Chondrocyte (in vitro differentiated cells): ENCODE measurements around the gene FAM222A. TPM values are rescaled to one million over a fixed set of nuclear protein-coding genes. Genes with fewer than 3 reads are reported as not detected.

Experiments used
- DNase-seq: peaks from one replicate; pipeline ENCODE4 v3.0.0; 2021; ENCODE audit warnings: mixed read lengths, low spot score
- H3K27ac Mint-ChIP-seq: one replicate; pipeline ENCODE4 v1.8.0; 2021; ENCODE audit warnings: mild to moderate bottlenecking, moderate library complexity, mixed read lengths; ENCODE audit not compliant: unreplicated experiment
- H3K27me3 Mint-ChIP-seq: 2 replicates; pipeline ENCODE4 v1.8.0; 2021; ENCODE audit warnings: low read depth, mixed read lengths
- H3K36me3 Mint-ChIP-seq: 2 replicates; pipeline ENCODE4 v1.8.0; 2021; ENCODE audit warnings: low read depth, mixed read lengths
- H3K4me1 Mint-ChIP-seq: 2 replicates; pipeline ENCODE4 v1.8.0; 2021; ENCODE audit warnings: low read depth, mild to moderate bottlenecking, mixed read lengths
- H3K4me3 Mint-ChIP-seq: one replicate; pipeline ENCODE4 v1.8.0; 2021; ENCODE audit warnings: mild to moderate bottlenecking, moderate library complexity, mixed read lengths; ENCODE audit not compliant: unreplicated experiment
- H3K9me3 Mint-ChIP-seq: 2 replicates; pipeline ENCODE4 v1.8.0; 2021; ENCODE audit warnings: low read depth, mixed read lengths
- total RNA-seq: library from RNA; stranded (reverse); gene quantifications from 3 replicates; pipeline ENCODE4 v1.2.1, GENCODE V29; 2021
- TF ChIP-seq, protein P1 (sequence below): fragments of 200-600 bp; sonication (generic); IDR thresholded peaks from 2 replicates; pipeline ENCODE4 v1.5.0; 2021; ENCODE audit warnings: antibody characterized with exemption, mild to moderate bottlenecking, moderate library complexity

Gene FAM222A
- total RNA-seq, 1 donor from 2014 or later: 1.0 TPM

DNA sequence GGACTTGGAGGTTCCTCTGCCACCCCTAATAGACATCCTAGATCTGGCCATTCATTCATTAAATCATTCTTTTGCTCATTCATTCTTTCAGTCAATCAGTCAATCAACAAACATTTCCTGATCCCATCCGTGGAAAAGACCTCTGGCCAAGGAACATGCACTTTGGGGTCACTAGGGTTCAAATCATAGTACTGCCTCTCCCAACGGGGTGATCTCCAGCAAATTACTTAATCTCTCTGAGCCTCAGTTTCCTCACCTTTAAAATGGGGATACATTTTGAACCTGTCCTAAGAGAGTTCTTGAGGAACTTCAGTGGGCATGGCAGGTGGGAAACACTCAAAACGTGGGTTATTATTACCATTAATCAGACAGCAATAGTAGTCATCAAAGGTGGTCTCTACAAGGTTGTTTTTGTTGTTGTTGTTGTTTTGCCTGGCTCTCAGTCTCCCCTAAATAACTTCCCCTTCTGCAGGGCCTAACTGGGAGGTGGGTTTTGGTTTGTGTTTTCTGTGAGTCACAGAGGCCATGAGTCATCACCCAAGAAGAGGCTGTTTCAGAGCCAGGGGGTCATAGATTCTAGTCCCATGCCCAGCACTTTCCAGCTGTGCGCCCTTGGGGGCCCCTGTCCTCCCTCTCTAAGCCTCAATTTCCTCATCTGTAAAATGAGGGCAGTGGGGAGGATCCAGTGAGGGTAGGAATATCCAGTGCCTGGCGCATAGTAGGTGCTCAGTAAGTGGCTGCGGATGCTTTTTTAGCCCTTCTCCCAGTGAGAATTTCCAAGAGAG is 16.9 kb upstream of the FAM222A start:
- H3K9me3 Mint-ChIP-seq: no peaks in the 10 kb centered on the region
- no peaks in the 10 kb centered on the region for H3K4me1 Mint-ChIP-seq
- TF ChIP-seq, protein P1, sequence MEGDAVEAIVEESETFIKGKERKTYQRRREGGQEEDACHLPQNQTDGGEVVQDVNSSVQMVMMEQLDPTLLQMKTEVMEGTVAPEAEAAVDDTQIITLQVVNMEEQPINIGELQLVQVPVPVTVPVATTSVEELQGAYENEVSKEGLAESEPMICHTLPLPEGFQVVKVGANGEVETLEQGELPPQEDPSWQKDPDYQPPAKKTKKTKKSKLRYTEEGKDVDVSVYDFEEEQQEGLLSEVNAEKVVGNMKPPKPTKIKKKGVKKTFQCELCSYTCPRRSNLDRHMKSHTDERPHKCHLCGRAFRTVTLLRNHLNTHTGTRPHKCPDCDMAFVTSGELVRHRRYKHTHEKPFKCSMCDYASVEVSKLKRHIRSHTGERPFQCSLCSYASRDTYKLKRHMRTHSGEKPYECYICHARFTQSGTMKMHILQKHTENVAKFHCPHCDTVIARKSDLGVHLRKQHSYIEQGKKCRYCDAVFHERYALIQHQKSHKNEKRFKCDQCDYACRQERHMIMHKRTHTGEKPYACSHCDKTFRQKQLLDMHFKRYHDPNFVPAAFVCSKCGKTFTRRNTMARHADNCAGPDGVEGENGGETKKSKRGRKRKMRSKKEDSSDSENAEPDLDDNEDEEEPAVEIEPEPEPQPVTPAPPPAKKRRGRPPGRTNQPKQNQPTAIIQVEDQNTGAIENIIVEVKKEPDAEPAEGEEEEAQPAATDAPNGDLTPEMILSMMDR: no peak
- peaks cover 21% of the 10 kb centered on the region for H3K27me3 Mint-ChIP-seq
- H3K4me3 Mint-ChIP-seq: no peak overlapping the region
- H3K27ac Mint-ChIP-seq: no peak overlapping the region
- H3K36me3 Mint-ChIP-seq: no peaks in the 10 kb centered on the region
- no peak for DNase-seq

DNA sequence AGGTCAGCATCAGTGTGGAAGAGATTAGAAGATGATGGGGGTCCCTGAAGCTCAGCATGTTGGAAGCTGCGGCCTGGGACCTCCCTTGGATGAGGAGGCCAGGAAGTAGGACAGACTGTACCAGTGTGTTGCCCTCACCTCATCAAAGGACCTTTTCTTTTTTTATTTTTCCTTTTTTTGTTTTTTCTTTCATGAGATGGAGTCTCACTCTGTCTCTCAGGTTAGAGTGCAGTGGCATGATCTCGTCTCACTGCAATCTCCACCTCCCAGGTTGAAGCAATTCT is 16.4 kb upstream of the FAM222A start:
- TF ChIP-seq, protein P1: no peak
- H3K4me1 Mint-ChIP-seq: no peaks in the 10 kb centered on the region
- H3K27me3 Mint-ChIP-seq: peaks cover 16% of the 10 kb centered on the region
- no peak for DNase-seq
- no peaks in the 10 kb centered on the region for H3K9me3 Mint-ChIP-seq
- H3K36me3 Mint-ChIP-seq: no peaks in the 10 kb centered on the region
- no peak overlapping the region for H3K27ac Mint-ChIP-seq
- no peak overlapping the region for H3K4me3 Mint-ChIP-seq

DNA sequence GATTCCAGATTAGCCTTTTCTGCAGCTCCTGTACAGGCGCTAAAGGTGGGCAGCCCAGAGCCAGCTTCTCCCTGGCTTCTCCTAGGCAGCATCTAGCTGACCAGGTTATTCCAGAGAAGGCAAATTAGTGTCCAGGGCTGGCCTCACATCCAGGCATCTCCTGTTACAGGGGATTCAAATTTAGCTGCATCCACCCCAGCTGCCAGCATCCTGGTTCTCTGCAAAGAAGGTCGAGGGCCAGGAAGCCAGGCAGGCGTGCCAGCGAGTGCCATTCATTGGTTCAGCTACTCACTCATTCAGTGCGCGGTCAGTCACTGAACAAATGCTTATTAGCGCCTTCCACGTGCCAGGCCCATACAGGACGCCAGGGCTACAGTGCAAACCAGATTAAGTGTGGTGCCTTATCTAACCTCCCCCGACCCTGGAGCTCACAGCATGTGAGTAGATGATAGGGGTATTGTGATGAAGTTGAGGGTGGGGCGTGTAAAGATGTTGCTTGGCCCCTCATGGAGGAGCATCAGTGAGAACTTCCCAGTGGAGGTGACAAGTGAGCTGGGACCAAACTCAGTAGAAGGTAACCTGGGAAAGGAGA is 15.7 kb upstream of the FAM222A start:
- TF ChIP-seq, protein P1: no peak
- H3K4me1 Mint-ChIP-seq: no peaks in the 10 kb centered on the region
- H3K4me3 Mint-ChIP-seq: no peak overlapping the region
- H3K27ac Mint-ChIP-seq: no peak overlapping the region
- DNase-seq: no peak
- H3K36me3 Mint-ChIP-seq: no peaks in the 10 kb centered on the region
- H3K27me3 Mint-ChIP-seq: peaks cover 9% of the 10 kb centered on the region
- peaks cover 3% of the 10 kb centered on the region for H3K9me3 Mint-ChIP-seq

DNA sequence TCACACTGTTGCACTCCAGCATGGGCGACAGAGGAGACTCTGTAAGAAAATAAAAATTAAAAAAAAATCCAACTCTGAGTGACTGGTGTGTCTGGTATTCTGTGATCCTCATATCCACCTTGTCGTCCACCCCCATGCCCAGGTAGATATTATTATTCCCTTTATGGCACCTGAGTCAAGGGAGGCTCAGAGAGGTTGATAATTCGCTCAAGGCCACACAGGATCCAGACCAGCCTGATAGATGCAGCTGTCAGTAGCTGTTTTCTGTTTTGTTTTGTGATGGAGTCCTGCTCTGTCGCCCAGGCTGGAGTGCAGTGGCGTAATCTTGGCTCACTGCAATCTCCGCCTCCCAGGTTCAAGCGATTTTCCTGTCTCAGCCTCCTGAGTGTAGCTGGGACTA is 14.8 kb upstream of the FAM222A start:
- H3K36me3 Mint-ChIP-seq: no peaks in the 10 kb centered on the region
- peaks cover 3% of the 10 kb centered on the region for H3K9me3 Mint-ChIP-seq
- TF ChIP-seq, protein P1: no peak
- peaks cover 1% of the 10 kb centered on the region for H3K27me3 Mint-ChIP-seq
- no peak overlapping the region for H3K27ac Mint-ChIP-seq
- H3K4me1 Mint-ChIP-seq: no peaks in the 10 kb centered on the region
- DNase-seq: no peak
- H3K4me3 Mint-ChIP-seq: no peak overlapping the region

DNA sequence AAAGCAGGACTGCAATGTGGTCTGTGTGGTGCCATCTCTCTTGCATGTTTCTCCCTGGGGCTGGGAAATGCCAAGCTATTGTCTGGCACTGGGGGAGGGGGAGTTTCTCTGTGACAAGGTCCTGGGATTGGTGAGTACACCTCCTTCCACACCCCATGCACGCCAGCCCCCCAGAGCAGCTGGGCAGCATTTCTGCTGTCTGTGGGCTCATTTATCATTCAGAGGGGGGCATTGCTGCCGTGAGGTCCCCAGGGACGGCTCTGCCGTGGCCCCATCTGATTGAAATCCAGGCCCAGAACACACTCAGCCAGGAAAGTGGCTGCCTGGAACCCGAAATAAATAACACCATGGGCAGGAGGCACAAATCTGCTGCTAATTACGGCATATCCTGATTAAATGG is 12.6 kb upstream of the FAM222A start:
- Mint-ChIP-seq H3K9me3 (peaks cover 3% of the 10 kb centered on the region), H3K27me3 (peaks cover 3% of the 10 kb centered on the region), H3K27ac (no peak overlapping the region), H3K4me3 (no peak overlapping the region), H3K4me1 (no peaks in the 10 kb centered on the region), H3K36me3 (no peaks in the 10 kb centered on the region)
- no peak for DNase-seq
- TF ChIP-seq, protein P1: no peak
